Limb (tissue), 2 donors: Measurements from ENCODE around the gene BCR.
A peak's percentile ranks its signal among the peaks of the same experiment; 100 is the strongest.

Source experiments
- DNase-seq, 2 donors: peaks; one replicate each; pipeline ENCODE4 v3.0.0-alpha.2; 2016; ENCODE audit errors: extremely low spot score in 2 of 2

BCR gene

DNA sequence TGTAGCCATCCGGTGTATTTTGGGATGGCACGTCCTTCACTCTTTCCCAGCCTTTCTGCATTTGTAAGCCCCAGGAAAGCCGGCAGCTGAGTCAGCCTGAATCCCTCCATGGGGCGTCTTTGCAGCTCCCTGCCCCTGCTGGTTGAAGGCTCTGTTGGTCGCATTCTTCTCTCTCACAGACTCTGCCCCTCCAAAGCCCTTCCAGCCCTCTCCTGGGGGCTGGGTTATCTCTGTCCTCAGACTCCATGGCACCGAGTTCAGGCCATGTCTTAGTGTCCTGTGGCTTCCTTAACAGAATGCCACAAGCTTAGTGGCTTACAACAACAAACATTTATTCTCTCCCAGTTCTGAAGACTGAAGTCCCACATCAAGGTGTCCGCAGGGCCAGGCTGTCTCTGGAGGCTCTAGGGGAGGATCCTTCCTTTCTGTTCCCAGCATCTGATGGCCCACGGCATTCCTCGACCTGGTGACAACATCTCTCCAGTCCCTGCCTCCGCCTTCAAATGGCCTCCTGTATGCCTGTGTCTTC, 62.2 kb downstream of the BCR start:
- DNase-seq = no peak

DNA sequence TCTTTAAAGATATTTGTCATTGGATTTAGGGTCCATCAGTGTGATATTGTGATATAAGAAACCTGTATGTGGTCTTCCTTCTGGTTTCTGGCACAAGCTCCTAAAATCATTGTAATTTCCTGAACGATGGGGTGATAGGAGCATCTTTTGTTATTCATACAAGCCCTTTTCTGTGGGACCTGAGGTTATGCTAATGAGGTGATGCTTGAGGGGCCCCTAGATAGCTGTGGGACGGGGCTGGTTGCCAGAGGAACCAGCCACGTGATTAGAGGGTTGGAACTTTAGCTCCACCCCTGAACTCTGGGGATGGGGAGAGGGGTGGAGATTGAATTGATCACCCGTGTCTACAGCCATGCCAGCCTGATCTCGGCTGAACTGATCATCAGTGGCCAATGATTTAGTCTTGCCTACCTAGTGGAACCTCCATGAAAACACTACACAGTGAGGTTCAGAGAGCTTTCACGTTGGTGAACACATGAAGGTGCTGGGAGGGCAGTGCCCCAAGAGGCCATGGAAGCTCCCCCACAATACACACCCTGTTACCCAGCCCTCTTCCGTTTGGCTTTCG, 62.8 kb downstream of the BCR start:
- DNase-seq = no peak

DNA sequence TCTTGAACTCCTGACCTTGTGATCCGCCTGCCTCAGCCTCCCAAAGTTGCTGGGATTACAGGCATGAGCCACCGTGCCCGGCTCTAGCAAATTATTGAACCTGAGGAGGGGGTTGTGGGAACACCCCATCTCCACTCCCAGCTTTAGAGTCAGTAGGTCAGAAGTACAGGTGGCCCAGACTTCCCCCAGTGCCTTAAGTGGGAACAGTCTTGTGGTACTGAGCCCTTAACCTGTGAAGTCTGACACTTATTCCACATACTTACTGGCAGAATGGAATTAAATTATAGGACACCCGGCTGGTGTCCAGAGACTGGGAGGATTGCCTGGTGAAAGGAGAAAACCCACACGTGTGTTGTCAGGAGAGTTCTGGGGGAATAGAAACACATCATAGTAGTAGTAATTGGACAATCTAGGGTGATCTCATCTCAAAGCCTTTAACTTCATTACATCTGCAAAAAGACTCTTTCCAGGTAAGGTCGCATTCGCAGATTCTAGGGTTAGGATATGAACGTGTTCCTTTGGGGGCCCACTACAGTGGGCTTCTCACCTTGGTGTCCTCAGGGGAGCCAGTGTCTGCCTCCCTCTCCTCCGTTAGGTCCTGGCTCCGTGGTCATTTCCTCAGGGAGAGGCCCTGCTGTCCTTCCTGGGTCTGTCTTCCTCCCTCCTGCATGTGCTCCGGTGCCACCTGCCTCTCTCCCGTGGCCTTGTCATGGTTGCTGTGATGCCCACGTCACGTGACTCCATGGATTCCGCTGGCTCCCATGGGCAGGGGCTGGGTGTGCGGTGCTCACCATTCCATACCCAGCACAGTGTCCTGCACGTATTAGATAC, 63.8 kb downstream of the BCR start:
- no peak for DNase-seq

DNA sequence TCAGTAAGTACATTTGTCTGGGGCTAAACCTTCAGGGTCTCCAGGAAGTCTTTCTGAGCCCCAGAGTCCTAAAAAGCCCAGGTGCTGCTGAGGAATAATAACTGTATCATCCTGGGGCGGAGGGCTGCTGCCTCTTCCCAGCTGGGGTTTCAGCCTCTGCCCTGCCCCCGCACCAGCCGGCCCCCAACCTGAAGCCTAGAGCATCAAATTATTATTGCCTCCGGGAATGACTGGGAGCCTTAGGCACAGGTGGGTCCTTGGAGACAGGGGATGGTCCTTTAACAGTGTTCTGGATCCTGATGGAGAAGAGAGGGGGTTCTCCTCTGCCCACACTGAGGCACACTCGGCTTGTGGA, 64.4 kb downstream of the BCR start:
- no peak for DNase-seq

DNA sequence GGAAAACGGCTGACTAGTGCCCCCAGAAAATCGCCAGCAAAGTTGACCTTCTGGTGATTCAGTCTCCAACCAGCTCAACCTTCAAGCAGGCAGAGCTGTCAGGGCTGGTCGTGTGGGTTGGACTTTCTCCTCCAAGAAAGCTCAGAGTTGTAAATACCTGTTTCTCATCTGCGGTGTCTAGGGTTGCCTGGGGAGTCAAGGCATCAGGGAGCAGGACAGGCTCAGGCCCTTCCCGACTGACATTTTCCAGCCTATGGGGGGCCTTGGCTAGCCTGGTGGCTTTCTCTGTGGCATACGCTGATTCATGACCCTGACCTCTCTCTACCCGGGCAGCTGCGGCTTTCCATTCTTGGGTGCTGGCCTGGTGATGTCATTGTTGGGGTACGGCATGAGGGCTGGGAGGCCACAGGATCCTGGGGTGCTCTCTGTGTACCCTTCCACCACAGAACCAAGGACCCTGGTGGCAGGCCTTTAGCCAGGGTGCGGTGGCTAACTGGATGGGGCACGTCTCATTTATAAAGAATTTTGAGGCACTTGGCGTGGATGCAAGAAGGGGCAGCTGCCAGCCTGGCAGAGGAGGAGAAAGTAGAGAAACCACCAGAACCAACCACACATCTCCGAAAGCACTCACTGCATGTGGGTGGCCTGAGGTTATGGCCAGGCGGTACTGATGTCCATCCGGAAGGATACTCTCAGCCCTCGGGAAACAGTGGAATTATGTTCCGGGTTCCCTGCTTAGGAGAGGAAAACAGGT, 64.9 kb downstream of the BCR start:
- no peak for DNase-seq

DNA sequence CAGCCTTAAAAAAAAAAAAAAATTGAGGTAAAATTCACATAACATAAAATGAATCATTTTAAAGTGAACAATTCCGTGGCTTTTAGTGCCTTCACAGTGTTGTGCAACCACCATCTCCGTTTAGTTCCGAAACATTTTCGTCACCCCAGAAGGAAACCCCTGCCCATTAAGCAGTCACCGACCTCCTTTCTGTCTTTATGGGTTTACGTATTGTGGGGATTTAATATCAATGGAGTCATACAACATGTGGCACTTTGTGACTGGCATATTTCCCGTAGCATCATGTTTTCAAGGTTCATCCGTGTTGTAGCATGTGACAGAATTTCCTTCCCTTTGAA, 65.5 kb downstream of the BCR start:
- no peak for DNase-seq

DNA sequence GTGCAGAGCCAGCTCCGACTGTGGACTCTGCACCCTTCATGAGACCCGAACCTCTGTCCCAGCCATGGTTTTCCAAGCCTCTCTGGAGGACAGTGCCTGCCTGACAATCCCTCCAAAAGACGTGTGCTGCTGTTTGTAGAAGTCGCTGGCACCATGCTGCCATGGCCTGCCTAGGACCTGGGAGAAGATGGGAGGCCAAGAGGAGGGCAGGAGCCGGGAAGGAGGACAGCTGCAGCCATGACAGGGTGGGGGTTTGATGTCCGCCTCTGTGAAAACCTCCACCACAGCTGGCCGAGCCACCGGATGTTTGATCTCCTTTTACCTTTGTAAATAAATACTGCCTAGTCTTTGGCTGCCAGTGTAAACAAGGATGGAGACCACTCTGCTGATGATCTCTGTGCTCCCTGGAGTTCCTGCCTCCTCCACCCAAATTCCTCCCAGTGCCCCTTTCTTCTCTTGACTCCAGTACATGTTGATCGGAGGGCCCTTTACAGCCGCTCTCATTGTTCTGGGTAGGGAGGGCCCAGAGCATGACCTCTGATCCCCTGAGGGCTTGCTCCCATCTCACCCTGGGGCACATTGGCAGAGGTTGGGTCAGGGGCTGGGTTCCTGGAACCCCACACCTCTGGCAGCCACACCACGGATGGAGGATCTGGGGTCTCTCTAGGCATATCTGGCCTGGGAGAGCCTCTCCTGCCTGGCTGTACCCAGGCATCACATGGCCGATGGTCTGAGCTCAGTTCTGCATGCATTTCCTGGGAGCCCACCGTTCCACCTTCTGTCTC, 66.9 kb downstream of the BCR start:
- no peak for DNase-seq

DNA sequence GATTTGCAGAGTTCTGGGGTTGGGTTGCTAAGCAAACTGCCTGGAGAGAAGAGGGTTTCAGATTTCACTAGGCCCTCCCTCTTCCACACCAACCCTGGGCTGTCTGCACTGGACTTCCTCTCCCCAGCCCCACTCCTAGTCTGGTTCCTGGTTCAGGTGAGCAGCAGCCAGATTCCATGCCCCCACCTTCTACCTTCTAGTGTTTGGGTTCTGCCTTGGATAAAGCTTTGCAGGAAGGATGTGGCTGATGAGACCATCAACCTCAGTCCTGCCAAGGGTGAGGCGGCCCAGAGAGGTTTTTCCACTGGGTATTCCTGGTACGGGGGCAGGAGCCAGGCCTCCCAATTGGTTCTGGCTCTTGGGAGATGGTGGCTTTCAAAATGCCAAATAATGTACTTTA, 68.3 kb downstream of the BCR start:
- DNase-seq = no peak

DNA sequence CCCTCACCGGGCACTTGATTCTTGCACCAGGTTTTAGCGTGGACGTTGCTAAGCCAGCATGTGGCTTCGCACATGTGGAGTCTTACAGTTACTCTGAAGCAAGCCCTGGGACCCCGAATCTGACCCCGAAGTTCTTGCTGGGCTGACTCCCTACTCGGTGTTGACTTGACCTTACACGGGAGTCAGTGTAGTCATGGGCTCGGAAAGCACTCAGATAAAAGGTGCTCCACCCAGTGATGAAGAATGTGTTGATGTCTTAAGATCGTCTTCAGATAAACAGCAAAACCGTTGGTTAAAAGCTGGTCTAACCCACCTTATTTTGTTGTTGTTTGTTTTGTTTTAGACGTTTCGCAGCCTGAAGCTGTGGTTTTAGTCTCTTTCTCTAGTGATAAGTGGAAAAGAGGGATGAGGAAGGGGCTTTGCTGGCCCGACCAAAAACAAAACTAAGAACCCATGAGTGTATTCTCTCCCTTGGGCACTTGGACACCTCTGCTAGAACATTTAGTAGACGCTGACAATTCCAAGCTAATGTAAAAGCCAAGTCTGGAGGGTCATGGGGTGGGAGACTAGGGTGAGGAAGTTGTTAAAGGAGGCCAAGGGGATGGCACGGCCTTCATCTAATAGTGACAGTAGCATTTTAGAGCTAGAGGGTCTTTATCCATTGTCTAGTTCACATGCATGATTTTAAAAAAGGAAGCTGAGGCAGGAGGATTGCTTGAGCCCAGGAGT, 69.9 kb downstream of the BCR start:
- no peak for DNase-seq

DNA sequence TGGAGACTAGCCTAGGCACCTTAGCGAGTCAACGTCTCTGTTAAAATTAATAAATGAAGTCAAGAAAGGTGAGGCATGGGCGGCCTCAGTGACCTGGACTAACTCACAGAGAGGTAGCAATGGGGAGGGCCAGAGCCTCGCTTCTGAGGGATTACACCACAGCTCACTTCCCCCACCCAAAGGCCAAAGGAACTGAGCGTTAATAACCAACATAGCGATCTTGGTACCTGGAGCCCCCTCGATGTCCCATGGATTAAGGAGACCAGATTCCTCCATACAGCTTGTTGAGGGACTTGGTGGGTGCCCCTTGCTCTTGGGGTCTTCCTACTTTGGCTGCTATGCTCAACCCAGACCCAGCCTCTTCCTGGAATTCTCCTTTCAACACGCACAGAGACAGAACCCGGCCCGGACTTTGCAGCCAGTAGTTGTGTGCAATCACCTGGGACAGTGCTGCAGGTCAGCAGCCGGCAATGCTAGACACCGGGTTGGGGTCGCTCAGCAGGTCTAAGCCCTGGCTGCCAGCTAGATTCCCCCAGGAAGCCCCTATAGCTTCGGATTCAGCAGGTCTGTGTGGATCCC, 70.6 kb downstream of the BCR start:
- no peak for DNase-seq

DNA sequence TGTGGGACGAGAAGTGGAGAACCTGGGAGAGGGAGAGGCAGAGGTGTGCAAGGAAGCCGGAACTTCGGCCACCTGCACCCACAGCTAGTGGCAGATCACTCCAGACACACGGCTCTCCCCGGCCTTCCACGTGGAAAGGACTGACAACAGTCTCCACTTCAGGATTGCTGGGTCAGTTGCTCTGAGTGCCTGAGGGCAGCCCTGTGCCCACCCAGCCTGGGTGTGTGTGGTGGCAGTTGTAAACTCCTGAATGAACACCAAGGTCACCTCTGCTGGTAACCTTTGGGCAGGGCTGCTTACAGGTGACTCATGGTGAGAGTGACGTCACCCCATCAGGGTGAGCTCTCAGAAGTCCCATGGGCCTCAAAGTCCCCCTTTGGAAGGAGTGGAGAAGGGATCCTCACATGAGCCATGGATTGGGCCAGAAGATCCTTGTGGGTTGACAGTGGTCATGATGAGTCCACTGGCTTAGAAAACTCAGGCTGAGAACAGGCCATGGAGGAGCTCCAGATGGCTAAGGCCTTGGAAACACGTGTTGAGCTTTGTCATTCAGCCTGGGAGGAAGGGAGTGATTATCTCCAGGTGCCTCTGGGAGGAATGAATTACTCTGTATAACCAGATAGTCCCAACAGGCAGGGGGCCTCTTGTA, 71.3 kb downstream of the BCR start:
- DNase-seq = no peak

DNA sequence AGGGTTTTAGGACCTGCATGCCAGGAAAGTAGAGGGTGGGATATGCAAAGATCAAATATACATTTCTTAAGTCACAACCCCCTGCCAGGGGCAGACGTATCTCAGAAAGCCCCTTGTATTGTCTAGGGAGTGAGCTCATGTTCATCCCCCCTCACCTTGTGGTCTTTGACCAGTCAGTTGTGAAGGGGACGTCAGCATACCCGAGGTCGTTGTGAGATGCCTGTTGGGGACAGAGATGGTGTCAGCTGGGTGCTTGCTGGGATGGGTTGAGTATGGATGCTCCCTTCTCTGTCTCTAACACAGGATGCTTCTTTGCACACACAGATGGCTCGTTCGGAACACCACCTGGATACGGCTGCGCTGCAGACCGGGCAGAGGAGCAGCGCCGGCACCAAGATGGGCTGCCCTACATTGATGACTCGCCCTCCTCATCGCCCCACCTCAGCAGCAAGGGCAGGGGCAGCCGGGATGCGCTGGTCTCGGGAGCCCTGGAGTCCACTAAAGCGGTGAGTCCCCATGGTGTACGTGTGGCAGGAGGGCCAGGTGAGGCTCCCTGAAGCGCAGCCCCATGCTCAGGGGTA, 73.3 kb downstream of the BCR start:
- DNase-seq = no peak

DNA sequence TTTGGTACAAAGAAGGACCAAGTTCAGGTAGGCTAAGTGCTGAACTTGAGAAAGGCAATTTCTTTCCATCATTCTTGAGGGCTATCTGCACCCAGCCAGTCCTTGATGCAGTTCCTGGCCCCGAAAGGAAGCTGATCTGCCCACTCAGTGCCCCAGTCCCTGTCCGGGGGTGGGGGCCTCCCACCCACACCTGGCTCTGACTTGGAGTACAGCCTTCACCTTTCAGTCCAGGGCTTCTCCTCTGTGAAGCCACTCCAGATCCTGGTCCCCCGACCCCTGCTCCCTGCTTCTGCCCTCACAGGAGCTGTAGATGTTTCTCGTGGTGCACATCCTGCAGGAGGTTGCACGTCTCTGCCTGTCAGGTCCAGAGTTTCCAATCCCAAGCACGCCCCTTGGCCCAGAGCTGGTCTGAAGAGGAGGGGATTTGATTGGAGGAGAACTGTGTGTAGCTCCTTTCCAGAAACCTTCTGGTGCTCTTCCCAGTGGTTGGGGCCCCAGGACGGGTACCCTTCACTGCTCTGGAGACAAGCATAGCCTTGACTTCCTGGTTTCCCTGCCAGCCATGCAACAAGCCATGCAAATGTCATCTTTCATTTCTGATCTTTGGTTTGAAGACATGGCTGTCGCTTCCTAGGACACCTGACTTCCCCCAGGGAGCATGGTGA, 75.3 kb downstream of the BCR start:
- no peak for DNase-seq

DNA sequence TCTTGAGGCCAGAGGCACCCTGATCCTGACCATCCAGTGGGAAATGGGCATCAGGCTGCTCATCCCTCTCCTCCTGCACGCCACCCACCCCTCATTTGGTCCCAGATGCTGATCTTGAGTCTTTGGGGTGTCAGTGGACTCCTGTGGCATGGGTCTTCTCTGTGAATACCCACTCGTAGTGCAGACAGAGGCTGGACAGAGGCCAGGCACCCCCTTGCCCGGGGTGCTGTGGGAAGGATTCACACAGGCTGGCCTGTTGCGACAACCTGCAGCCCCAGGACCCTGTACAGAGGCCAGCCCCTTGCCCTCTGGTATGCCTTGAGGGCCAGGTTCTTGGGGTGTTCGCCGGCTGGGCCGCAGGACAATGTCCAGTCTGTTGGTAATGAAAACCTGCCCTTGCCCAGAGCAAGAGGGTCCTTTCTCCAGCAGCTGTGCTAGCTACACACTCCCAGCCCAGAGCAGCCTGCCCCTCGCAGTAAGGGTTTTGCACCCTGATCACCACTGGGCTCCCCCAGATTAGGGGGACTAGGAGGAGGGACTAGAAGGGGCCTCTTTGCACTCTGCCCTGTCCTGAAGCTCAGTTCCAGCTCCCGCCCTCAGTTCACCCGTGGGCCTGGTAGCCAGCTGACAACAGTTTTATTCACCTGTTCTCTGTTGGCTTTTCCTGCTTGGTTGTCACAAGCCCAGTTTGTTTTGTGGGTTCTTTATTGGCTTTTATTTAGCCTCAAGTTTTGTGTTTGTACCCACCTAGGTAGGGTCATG, 76.0 kb downstream of the BCR start:
- DNase-seq = no peak

DNA sequence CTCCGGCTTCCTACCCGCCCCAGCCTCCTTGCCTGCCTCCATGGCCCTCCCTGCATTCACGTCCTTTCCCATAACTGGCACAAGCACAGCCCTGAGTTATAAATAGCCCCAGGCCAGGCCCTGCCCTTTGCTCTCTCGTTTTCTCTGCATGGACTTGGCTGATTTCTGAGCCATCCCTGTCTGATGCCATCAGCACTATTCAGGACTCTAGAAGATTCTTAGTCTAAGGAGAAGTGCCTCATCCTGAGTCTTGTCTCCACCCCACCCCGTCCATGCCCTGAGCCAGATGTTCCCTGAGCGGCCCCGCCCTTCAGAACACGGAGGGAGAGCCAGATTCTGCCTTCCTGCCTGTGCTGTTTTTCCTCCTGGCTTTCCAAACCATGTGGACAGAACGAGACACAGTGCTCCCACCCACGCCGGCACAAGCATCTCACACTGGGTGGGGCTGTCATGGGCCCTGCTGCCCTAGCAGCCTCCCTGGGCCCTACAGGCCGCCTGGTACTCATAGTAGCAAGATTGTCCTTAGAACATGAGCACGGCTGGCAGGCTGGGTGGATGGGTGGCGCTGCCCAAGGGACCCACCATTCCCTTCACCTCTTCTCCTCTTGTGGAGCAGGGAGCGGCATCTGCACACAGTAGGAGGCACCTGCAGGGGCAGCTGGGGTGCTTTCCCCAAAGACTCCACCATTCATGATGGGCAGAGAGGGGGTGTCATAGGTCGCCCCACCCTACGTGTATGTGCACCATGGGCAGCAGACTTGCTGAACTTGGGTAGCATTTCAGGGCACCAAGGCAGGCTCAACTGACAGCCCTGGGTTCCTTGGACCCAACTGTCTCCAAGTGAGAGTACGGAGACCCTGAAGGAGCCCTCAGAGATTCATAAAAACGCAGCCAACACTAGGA, 76.9 kb downstream of the BCR start:
- peak in 1 of 2 donors; percentile 36 for DNase-seq

DNA sequence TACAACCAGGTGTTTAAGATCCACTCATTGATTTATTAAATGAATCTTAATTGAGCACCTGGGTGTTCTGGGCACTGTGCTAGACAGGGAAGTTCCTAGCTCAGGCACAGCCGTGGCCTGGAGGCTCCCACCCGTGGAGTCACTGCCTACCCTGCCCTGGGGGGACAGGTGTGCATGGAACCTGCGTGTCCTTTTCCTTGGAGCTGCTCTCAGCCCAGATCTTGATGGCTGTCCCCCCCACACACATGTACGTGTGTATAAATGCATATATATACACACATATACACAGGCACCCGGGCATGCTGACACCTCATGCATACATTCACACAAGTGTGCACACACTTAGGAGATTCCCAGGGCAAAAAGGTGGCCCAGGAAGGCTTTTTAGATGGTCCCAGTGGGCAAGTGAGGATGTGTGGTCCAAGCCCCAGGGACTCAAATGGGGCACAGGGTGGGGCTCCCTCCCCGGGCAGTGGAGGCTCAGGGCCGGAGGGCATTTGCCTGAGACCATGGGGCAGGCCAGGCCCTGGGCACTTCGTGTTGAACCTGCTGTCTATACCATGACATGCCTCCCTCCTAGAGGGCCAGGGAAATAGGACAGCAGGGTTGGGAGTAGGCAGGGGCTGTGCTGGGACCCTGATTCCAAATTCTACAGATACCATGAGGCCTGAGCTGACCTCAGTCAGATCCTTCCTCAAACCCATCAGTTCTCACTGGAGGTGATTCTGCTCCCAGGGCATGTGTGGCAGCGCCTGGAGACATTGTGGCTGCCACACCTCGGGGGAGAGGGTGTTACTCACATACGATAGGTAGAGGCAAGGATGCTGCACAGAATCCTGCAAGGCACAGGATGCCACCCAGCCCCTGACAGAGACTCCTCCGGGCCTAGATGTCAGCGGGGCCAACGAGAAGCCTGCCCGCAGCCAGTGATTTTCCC, 77.8 kb downstream of the BCR start:
- DNase-seq = no peak

DNA sequence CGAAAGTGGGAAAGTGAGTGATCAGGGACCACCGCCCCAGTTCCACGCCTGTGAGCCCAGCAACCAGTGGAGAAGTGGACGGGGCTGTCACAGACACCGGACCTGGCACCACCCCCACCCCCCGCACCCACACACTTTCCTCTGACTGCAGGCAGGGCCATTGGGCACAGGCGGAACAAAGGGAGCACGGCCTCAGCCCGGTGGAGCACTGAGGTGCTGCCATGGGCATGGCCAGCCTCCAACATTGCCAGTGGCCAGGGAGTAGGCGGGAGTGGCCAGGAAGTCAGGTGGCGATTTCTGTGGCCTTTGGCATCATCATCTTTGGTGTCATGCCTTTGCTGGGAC, 78.5 kb downstream of the BCR start:
- no peak for DNase-seq
